Activated T-cell treated with anti-CD3 and anti-CD28 coated beads, Interleukin-2, amount 50 U/mL, for 72 hours (primary cell): ENCODE data around the gene MX2. TPM values are rescaled to one million over a fixed set of nuclear protein-coding genes. Genes with fewer than 3 reads are reported as not detected.

Experiments
- ATAC-seq, 2 donors: fragments of 150-1000 bp; cut with Tn5 transposase; replicated peaks in 1 of 2; 2 replicates each; pipeline ENCODE4 v1.10.0; 2021; ENCODE audit warnings: moderate library complexity in 2 of 2, mild to moderate bottlenecking in 1 of 2
- DNase-seq, 2 donors: peaks; one replicate each; pipeline ENCODE4 v3.0.0; 2021 to 2022; ENCODE audit warnings: mixed read lengths in 1 of 2
- H3K27ac Mint-ChIP-seq: one replicate; pipeline ENCODE4 v1.8.0; 2022; ENCODE audit warnings: mild to moderate bottlenecking, moderate library complexity, mixed read lengths
- H3K27me3 Mint-ChIP-seq: one replicate; pipeline ENCODE4 v1.8.0; 2022; ENCODE audit warnings: low read depth, mixed read lengths
- H3K36me3 Mint-ChIP-seq, 2 donors: one replicate each; pipeline ENCODE4 v1.8.0; 2022; ENCODE audit warnings: mixed read lengths in 2 of 2, mild to moderate bottlenecking in 1 of 2; ENCODE audit not compliant: insufficient read depth in 2 of 2
- H3K4me1 Mint-ChIP-seq: one replicate; pipeline ENCODE4 v1.8.0; 2022; ENCODE audit warnings: low read depth, mixed read lengths
- H3K4me3 Mint-ChIP-seq, 2 donors: one replicate each; pipeline ENCODE4 v1.8.0; 2022; ENCODE audit warnings: mild to moderate bottlenecking in 2 of 2, mixed read lengths in 2 of 2, moderate library complexity in 2 of 2
- H3K9me3 Mint-ChIP-seq, 2 donors: one replicate each; pipeline ENCODE4 v1.8.0; 2022; ENCODE audit warnings: mixed read lengths in 2 of 2
- total RNA-seq, 2 donors: library from RNA; stranded (reverse); gene quantifications; one replicate each; pipeline ENCODE4 v1.2.3, GENCODE V29; 2022

MX2 gene
- total RNA-seq, 2 donors from 2014 or later = 30.1 to 47.9 TPM

GRCh38 chr21:41322496-41323382, 39.1 kb upstream of the MX2 start:
- Mint-ChIP-seq H3K4me3 (no peak overlapping the region), H3K27me3 (peaks cover 7% of the 10 kb centered on the region), H3K36me3 (no peaks in the 10 kb centered on the region), H3K27ac (no peak overlapping the region), H3K4me1 (peaks cover 14% of the 10 kb centered on the region), H3K9me3 (no peaks in the 10 kb centered on the region)
- no peak for ATAC-seq
- DNase-seq = no peak

- no peak for ATAC-seq
- Mint-ChIP-seq H3K4me1 (peaks cover 14% of the 10 kb centered on the region), H3K27ac (no peak overlapping the region), H3K9me3 (no peaks in the 10 kb centered on the region), H3K27me3 (peaks cover 6% of the 10 kb centered on the region), H3K4me3 (no peak overlapping the region), H3K36me3 (no peaks in the 10 kb centered on the region)
- DNase-seq = no peak
Measured at GRCh38 chr21:41325138-41325912, 36.5 kb upstream of the MX2 start.

DNA sequence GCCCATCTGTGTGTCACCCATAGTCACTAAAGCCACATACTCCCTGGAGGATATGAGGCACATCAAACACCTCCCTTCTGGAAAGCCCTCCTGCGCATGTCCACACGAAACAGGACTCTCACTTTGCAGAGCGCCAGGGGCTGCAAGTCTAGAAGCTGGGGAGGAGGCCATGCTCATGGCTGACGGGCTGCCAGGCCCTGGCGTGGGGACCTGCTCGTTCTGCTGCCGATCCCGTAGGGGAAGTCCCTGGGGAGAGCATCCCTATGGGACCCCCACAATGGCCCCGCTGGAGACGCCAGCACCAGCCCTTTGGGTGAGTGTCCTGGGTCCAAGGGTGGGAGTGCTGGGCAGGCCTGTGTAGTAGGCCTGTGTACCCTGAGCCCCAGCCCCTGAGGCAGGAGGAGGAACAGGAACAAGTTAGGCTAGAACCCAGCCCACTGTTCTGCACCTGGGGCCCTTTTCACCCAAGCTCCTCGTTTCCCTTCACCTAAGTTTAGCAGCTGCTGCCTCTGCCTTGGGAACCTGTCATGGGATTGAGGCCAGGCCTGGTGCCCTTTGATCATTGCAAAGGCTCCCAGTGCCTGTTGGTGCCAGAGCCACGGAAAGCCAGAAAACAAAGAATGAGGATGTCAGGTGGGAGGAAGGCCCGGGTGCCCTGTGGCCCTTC, 35.3 kb upstream of the MX2 start:
- no peaks in the 10 kb centered on the region for H3K9me3 Mint-ChIP-seq
- H3K36me3 Mint-ChIP-seq = no peaks in the 10 kb centered on the region
- no peak overlapping the region for H3K4me3 Mint-ChIP-seq
- DNase-seq (no peak), ATAC-seq (no peak)
- H3K27me3 Mint-ChIP-seq = peaks cover 6% of the 10 kb centered on the region
- peaks cover 5% of the 10 kb centered on the region for H3K4me1 Mint-ChIP-seq
- H3K27ac Mint-ChIP-seq = no peak overlapping the region

- Mint-ChIP-seq H3K4me1 (no peaks in the 10 kb centered on the region), H3K9me3 (no peaks in the 10 kb centered on the region), H3K36me3 (no peaks in the 10 kb centered on the region), H3K4me3 (no peak overlapping the region), H3K27me3 (no peaks in the 10 kb centered on the region), H3K27ac (no peak overlapping the region)
- no peak for DNase-seq
- no peak for ATAC-seq
Measured at GRCh38 chr21:41327753-41328152, 34.1 kb upstream of the MX2 start.

GRCh38 chr21:41328660-41329607, 32.9 kb upstream of the MX2 start:
- Mint-ChIP-seq H3K27me3 (no peaks in the 10 kb centered on the region), H3K4me3 (no peak overlapping the region), H3K27ac (no peak overlapping the region), H3K4me1 (no peaks in the 10 kb centered on the region), H3K9me3 (peaks cover 3 to 5% of the 10 kb centered on the region in 2 donors), H3K36me3 (peaks cover 0 to 3% of the 10 kb centered on the region in 2 donors)
- ATAC-seq = no peak
- no peak for DNase-seq

GRCh38 chr21:41333752-41334151, 28.1 kb upstream of the MX2 start:
- Mint-ChIP-seq H3K36me3 (peaks cover 0 to 3% of the 10 kb centered on the region in 2 donors), H3K27me3 (no peaks in the 10 kb centered on the region), H3K27ac (no peak overlapping the region), H3K9me3 (peaks cover 3 to 5% of the 10 kb centered on the region in 2 donors), H3K4me3 (no peak overlapping the region), H3K4me1 (no peaks in the 10 kb centered on the region)
- DNase-seq (no peak), ATAC-seq (no peak)

DNA sequence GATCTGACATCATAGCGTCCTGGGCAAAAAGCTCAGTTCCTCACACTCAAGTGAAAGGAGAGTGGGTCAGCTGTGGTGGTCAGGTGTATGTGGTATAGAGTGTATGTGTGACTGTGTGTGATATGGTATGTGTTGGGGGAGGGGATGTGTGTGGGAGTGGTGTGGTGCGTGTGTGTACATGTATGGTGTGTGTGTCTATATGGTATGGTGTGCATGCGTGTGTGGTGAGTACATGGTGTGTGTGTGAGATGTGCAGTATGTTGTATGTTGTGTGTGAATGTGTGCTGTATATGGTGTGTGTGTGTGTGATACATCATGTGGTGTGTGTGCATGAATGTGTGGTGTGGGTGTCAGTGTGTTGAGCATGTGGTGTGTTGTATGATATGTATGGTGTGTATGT, 24.3 kb upstream of the MX2 start:
- DNase-seq (no peak), ATAC-seq (no peak)
- no peaks in the 10 kb centered on the region for H3K4me1 Mint-ChIP-seq
- H3K27me3 Mint-ChIP-seq = peaks cover 6% of the 10 kb centered on the region
- H3K9me3 Mint-ChIP-seq = peaks cover 7 to 8% of the 10 kb centered on the region in 2 donors
- H3K27ac Mint-ChIP-seq = no peak overlapping the region
- H3K36me3 Mint-ChIP-seq = peaks cover 3 to 4% of the 10 kb centered on the region in 2 donors
- H3K4me3 Mint-ChIP-seq = no peak overlapping the region

GRCh38 chr21:41338455-41338854, 23.4 kb upstream of the MX2 start:
- H3K27ac Mint-ChIP-seq = no peak overlapping the region

GRCh38 chr21:41342035-41342434, 19.8 kb upstream of the MX2 start:
- H3K36me3 Mint-ChIP-seq = peaks cover 0 to 5% of the 10 kb centered on the region in 2 donors
- DNase-seq (no peak), ATAC-seq (no peak)
- H3K4me3 Mint-ChIP-seq = no peak overlapping the region
- peaks cover 7% of the 10 kb centered on the region for H3K27me3 Mint-ChIP-seq
- no peaks in the 10 kb centered on the region for H3K4me1 Mint-ChIP-seq
- H3K27ac Mint-ChIP-seq = no peak overlapping the region
- peaks cover 4% of the 10 kb centered on the region in 2 donors for H3K9me3 Mint-ChIP-seq

More at GRCh38 chr21:41338455-41338854, 23.4 kb upstream of the MX2 start:
- DNase-seq = no peak
- H3K27me3 Mint-ChIP-seq = peaks cover 7% of the 10 kb centered on the region
- peaks cover 7% of the 10 kb centered on the region in 2 donors for H3K9me3 Mint-ChIP-seq
- H3K4me1 Mint-ChIP-seq = no peaks in the 10 kb centered on the region
- H3K4me3 Mint-ChIP-seq = no peak overlapping the region
- ATAC-seq = no peak
- peaks cover 3 to 5% of the 10 kb centered on the region in 2 donors for H3K36me3 Mint-ChIP-seq

DNA sequence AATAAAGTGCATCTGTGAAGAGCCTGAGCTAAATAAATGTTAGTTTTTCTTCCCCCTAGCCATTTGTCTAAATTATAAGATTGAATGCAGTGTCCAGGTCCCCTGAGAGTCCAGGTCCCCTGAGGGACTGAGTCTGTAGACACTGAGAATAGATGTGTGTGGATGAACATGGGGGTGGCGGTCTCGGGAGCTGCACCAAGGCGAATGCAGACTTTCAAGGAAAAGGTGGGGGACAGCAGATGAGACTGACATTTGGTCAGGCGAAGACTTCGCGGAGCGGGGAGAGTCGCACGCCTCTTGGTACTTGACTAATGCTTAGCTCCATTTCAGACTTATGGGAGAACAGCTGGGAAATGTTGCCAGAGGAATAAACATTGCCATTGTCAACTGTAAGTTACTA, 17.7 kb upstream of the MX2 start:
- Mint-ChIP-seq H3K36me3 (peaks cover 0 to 5% of the 10 kb centered on the region in 2 donors), H3K27ac (no peak overlapping the region), H3K4me1 (no peaks in the 10 kb centered on the region), H3K4me3 (no peak overlapping the region), H3K9me3 (peaks cover 4% of the 10 kb centered on the region in 2 donors), H3K27me3 (peaks cover 7% of the 10 kb centered on the region)
- DNase-seq (no peak), ATAC-seq (no peak)

GRCh38 chr21:41345356-41345755, 16.5 kb upstream of the MX2 start:
- H3K9me3 Mint-ChIP-seq = peaks cover 4% of the 10 kb centered on the region in 2 donors
- ATAC-seq (no peak), DNase-seq (no peak)
- H3K4me3 Mint-ChIP-seq = no peak overlapping the region
- H3K27ac Mint-ChIP-seq = no peak overlapping the region
- peaks cover 7% of the 10 kb centered on the region for H3K27me3 Mint-ChIP-seq
- H3K4me1 Mint-ChIP-seq = no peaks in the 10 kb centered on the region
- H3K36me3 Mint-ChIP-seq = peaks cover 0 to 5% of the 10 kb centered on the region in 2 donors
